Stimulated activated CD8-positive, alpha-beta memory T cell treated with anti-CD3 and anti-CD28 coated beads, Interleukin-4, amount 100 ng/mL, for 48 hours (primary cell): ENCODE measurements around the gene CABYR.

Experiments
- DNase-seq: peaks from one replicate; pipeline ENCODE4 v3.0.0-alpha.2; 2020

The CABYR gene

GRCh38 chr18:24138789-24139616 is at the start of gene CABYR:
Gene CABYR (plus strand): TSS chr18:24139062. CDS start chr18:24143115, 4,053 bp downstream.
- DNase-seq = peak; percentile 81

GRCh38 chr18:24089076-24089475 is 49.8 kb upstream of the CABYR start:
- no peak for DNase-seq

GRCh38 chr18:24089515-24090337 is 49.1 kb upstream of the CABYR start:
- no peak for DNase-seq

GRCh38 chr18:24090876-24091275 is 48.0 kb upstream of the CABYR start:
- no peak for DNase-seq

GRCh38 chr18:24094561-24094960 is 44.3 kb upstream of the CABYR start:
- DNase-seq = no peak

GRCh38 chr18:24095976-24096375 is 42.9 kb upstream of the CABYR start:
- DNase-seq = no peak

GRCh38 chr18:24103320-24104021 is 35.4 kb upstream of the CABYR start:
- no peak for DNase-seq

- DNase-seq = no peak
These were observed 34.4 kb upstream of the CABYR start for GRCh38 chr18:24104486-24104885.

- no peak for DNase-seq
These were observed 30.2 kb upstream of the CABYR start for GRCh38 chr18:24108641-24109040.

GRCh38 chr18:24111936-24112335 is 26.9 kb upstream of the CABYR start:
- DNase-seq = no peak

- no peak for DNase-seq
These were observed 26.4 kb upstream of the CABYR start for GRCh38 chr18:24112464-24112863.

GRCh38 chr18:24112874-24113615 is 25.8 kb upstream of the CABYR start:
- DNase-seq = no peak

GRCh38 chr18:24114924-24115549 is 23.8 kb upstream of the CABYR start:
- DNase-seq = no peak

GRCh38 chr18:24115628-24116027 is 23.2 kb upstream of the CABYR start:
- DNase-seq = no peak

- peak; percentile 84 for DNase-seq
These were observed 19.9 kb upstream of the CABYR start for GRCh38 chr18:24118750-24119577.

- DNase-seq = no peak
These were observed 18.2 kb upstream of the CABYR start for GRCh38 chr18:24120676-24121075.

GRCh38 chr18:24121625-24122024 is 17.2 kb upstream of the CABYR start:
- DNase-seq = no peak

- no peak for DNase-seq
These were observed 12.5 kb upstream of the CABYR start for GRCh38 chr18:24126155-24126961.

GRCh38 chr18:24127735-24128134 is 11.1 kb upstream of the CABYR start:
- no peak for DNase-seq

- no peak for DNase-seq
These were observed 10.2 kb upstream of the CABYR start for GRCh38 chr18:24128700-24129099.
